Skeletal muscle tissue (tissue), 4 donors: ENCODE results near the gene RHEBL1. TPM values are rescaled to one million over a fixed set of nuclear protein-coding genes. Genes with fewer than 3 reads are reported as not detected.
A peak's percentile ranks its signal among the peaks of the same experiment; 100 is the strongest.

Source experiments
- H3K27ac ChIP-seq: one replicate; pipeline ENCODE4 v1.7.0; 2013; ENCODE audit warnings: mild to moderate bottlenecking, low read depth, low read length, inconsistent platforms
- H3K27me3 ChIP-seq, 3 donors: one replicate each; pipeline ENCODE4 v1.7.0; 2013; ENCODE audit warnings: low read length in 3 of 3; ENCODE audit not compliant: control insufficient read depth in 3 of 3, insufficient read depth in 3 of 3
- H3K36me3 ChIP-seq, 3 donors: one replicate each; pipeline ENCODE4 v1.7.0; 2013; ENCODE audit warnings: low read length in 3 of 3; ENCODE audit not compliant: control insufficient read depth in 3 of 3, insufficient read depth in 3 of 3
- H3K4me1 ChIP-seq, 3 donors: one replicate each; pipeline ENCODE4 v1.7.0; 2013; ENCODE audit warnings: low read length in 3 of 3, mild to moderate bottlenecking in 3 of 3; ENCODE audit not compliant: control insufficient read depth in 3 of 3, insufficient read depth in 3 of 3
- H3K4me3 ChIP-seq, 3 donors: one replicate each; pipeline ENCODE4 v1.7.0; 2013; ENCODE audit warnings: low read length in 3 of 3
- H3K9ac ChIP-seq, 3 donors: one replicate each; pipeline ENCODE4 v1.7.0; 2013; ENCODE audit warnings: low read length in 3 of 3, mild to moderate bottlenecking in 3 of 3, moderate library complexity in 2 of 3, low read depth in 1 of 3
- H3K9me3 ChIP-seq, 3 donors: one replicate each; pipeline ENCODE4 v1.7.0; 2013; ENCODE audit warnings: low read length in 3 of 3; ENCODE audit not compliant: control insufficient read depth in 3 of 3
- total RNA-seq: library from RNA; depleted of rRNA; stranded (reverse); fragments of >200 nt; gene quantifications from one replicate; pipeline ENCODE4 v1.2.3, GENCODE V29; 2014
- donor health status: Osteomylitis.

Gene RHEBL1
- total RNA-seq, 1 donor from 2014 or later: 0.52 TPM

DNA sequence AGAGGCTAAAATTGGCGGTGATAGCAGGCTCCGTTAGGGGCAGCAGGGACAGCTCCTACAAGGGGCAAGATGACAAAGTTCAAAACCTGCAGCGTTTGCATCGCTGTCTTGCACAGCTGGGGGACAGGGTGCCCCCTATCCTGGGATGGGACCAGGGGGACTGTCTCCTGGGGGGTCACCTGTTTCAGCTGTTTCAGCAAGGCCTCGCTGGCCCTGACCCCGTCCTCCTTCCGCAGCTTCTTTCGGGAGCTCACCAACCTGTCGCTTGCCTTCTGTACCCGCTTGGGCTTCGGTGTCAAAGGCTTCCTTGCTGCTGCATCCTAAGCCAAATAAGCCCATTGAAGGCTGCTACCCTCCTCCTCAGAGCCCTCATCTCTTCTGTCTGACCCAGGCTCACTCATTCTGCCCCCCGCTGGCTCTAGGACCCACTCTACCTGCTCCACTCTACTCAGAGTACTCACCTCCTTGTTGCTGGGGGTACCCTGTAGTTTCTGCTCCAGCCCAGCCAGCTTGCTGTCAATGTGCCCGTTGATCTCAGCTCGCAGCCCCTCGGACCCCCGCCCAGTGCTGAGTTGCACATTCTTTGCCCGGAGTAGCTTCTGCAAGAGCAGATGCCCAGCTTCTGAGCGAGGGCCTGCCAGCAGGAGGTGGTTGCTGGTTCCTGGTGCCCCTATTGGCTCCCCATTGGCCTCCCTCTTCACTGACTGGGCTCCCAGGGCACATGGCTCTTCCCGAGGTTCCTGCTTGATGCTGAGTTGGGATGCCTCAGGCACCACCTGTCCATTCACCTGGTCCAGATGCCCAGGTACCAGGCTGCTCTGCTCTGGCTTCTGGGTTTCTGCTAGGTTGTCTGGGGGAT is 38.8 kb downstream of the RHEBL1 start:
- Histone ChIP-seq H3K9me3 (no peaks in the 10 kb centered on the region), H3K27ac (no peak overlapping the region), H3K36me3 (peaks cover 77 to 80% (median 80%) of the 10 kb centered on the region in 3 donors), H3K4me1 (no peaks in the 10 kb centered on the region), H3K27me3 (no peaks in the 10 kb centered on the region), H3K4me3 (no peak overlapping the region), H3K9ac (peak overlapping the region in 1 of 3 donors; percentile 14)

- H3K36me3 ChIP-seq: peaks cover 82 to 84% (median 83%) of the 10 kb centered on the region in 3 donors
- no peak overlapping the region for H3K4me3 ChIP-seq
- H3K9ac ChIP-seq: no peak overlapping the region
These were observed 39.7 kb downstream of the RHEBL1 start for GRCh38 chr12:49030119-49030518.

GRCh38 chr12:49028666-49029275 is 41.0 kb downstream of the RHEBL1 start:
- H3K9ac ChIP-seq: peak overlapping the region in 1 of 3 donors; percentile 25
- peaks cover 82 to 84% (median 83%) of the 10 kb centered on the region in 3 donors for H3K36me3 ChIP-seq

More at GRCh38 chr12:49030119-49030518, 39.7 kb downstream of the RHEBL1 start:
- Histone ChIP-seq H3K9me3 (no peaks in the 10 kb centered on the region), H3K27me3 (no peaks in the 10 kb centered on the region), H3K4me1 (no peaks in the 10 kb centered on the region), H3K27ac (no peak overlapping the region)

GRCh38 chr12:49027846-49028555 is 41.8 kb downstream of the RHEBL1 start:
- no peak overlapping the region for H3K27ac ChIP-seq
- no peak overlapping the region for H3K9ac ChIP-seq
- peaks cover 81 to 85% (median 83%) of the 10 kb centered on the region in 3 donors for H3K36me3 ChIP-seq
- no peaks in the 10 kb centered on the region for H3K4me1 ChIP-seq
- H3K27me3 ChIP-seq: no peaks in the 10 kb centered on the region
- no peak overlapping the region for H3K4me3 ChIP-seq
- H3K9me3 ChIP-seq: no peaks in the 10 kb centered on the region

More at GRCh38 chr12:49028666-49029275, 41.0 kb downstream of the RHEBL1 start:
- H3K27ac ChIP-seq: no peak overlapping the region
- H3K4me3 ChIP-seq: no peak overlapping the region
- no peaks in the 10 kb centered on the region for H3K4me1 ChIP-seq
- no peaks in the 10 kb centered on the region for H3K27me3 ChIP-seq
- H3K9me3 ChIP-seq: no peaks in the 10 kb centered on the region

GRCh38 chr12:49026678-49027480 is 42.9 kb downstream of the RHEBL1 start:
- Histone ChIP-seq H3K4me3 (no peak overlapping the region), H3K4me1 (no peaks in the 10 kb centered on the region), H3K36me3 (peaks cover 81 to 84% (median 83%) of the 10 kb centered on the region in 3 donors), H3K27ac (no peak overlapping the region), H3K9me3 (no peaks in the 10 kb centered on the region), H3K27me3 (no peaks in the 10 kb centered on the region), H3K9ac (no peak overlapping the region)

DNA sequence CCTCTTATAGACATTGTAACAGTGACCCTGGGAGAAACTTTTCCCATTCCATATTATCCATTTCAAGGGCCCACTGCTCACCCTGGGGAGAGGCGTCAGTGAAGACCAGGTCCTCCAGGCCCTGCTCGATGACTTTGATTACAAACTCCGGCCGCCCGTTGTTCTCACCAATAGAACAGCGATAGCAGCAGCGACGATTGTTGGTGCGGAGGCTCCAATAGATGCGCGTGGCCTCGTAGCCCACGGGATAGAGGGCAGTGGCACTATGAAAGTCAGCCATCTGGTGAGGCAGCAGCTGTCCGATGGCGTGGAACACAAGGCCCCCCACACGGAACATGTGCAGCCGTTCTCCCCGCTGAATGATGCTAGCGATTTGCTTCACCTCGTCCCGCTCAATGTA is 43.7 kb downstream of the RHEBL1 start:
- H3K4me1 ChIP-seq: no peaks in the 10 kb centered on the region
- peaks cover 81 to 88% (median 83%) of the 10 kb centered on the region in 3 donors for H3K36me3 ChIP-seq
- no peaks in the 10 kb centered on the region for H3K9me3 ChIP-seq
- no peaks in the 10 kb centered on the region for H3K27me3 ChIP-seq
- no peak overlapping the region for H3K4me3 ChIP-seq
- no peak overlapping the region for H3K9ac ChIP-seq
- no peak overlapping the region for H3K27ac ChIP-seq

DNA sequence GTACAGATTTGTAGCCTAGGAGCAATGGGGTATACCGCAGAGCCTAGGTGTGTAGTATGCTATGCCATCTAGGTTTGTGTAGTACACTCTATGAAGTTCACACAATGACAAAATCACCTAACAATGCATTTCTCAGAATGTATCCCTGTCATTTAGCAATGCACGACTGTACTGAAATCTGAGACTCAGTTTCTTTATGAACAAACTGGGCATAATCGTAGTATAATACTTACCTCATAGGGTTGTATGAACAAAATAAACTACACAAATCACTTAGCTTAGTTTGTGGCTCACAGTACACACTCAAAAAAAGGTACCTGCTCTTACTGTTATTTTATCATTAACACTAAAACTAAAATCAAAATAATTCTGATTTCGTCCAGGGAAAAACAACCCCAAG is 44.3 kb downstream of the RHEBL1 start:
- no peak overlapping the region for H3K4me3 ChIP-seq
- H3K9ac ChIP-seq: no peak overlapping the region
- no peaks in the 10 kb centered on the region for H3K27me3 ChIP-seq
- no peaks in the 10 kb centered on the region for H3K4me1 ChIP-seq
- no peak overlapping the region for H3K27ac ChIP-seq
- H3K36me3 ChIP-seq: peaks cover 76 to 88% (median 77%) of the 10 kb centered on the region in 3 donors
- H3K9me3 ChIP-seq: no peaks in the 10 kb centered on the region

DNA sequence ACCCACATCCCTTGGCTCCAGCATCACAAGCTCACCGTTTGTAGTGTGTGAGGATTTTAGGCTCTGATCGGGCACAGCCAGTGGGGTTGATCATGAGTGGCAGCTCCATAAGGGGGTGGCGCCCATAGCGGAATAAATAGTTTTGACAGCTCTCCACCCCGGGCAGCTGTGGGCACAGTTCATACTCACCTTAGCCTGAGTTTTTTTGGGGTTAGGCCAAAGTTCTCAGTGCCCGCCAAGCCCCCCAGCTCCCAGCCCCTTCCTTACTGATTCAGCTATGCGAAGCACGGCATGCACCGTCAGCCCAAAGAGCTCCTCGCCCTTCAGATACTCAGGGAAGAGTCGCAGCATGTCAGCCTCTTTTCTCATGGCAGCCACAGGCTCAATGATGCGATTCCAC is 45.2 kb downstream of the RHEBL1 start:
- Histone ChIP-seq H3K27ac (no peak overlapping the region), H3K27me3 (no peaks in the 10 kb centered on the region), H3K4me3 (no peak overlapping the region), H3K4me1 (peaks cover under 1% of the 10 kb centered on the region in 3 donors), H3K9me3 (no peaks in the 10 kb centered on the region), H3K9ac (no peak overlapping the region), H3K36me3 (peaks cover 75 to 82% (median 77%) of the 10 kb centered on the region in 3 donors)

DNA sequence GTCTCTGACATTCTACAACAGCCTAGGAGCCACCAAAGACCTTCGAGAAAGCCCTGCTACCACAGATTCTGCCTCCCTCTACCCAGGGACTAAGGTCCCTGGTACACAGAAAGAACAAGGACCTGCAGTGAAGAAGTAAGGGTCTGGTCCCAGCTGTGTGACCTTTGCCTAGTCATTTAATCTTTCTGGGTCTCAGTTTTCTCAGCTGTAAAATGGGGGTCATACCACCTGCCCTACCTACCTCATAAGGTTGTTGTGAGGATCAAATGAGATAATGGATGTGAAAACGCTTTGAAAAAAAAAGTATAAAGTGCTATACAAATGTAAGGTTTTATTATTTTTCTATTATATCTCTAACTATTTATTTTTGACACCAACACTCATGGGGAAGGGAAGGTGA is 46.0 kb downstream of the RHEBL1 start:
- H3K4me1 ChIP-seq: peaks cover 3 to 5% (median 5%) of the 10 kb centered on the region in 3 donors
- no peaks in the 10 kb centered on the region for H3K27me3 ChIP-seq
- no peak overlapping the region for H3K4me3 ChIP-seq
- H3K9ac ChIP-seq: no peak overlapping the region
- no peaks in the 10 kb centered on the region for H3K9me3 ChIP-seq
- peaks cover 68 to 75% (median 73%) of the 10 kb centered on the region in 3 donors for H3K36me3 ChIP-seq
- H3K27ac ChIP-seq: no peak overlapping the region
